Glutamatergic neuron (in vitro differentiated cells): ENCODE measurements around the gene BUB3. TPM values are rescaled to one million over a fixed set of nuclear protein-coding genes. Genes with fewer than 3 reads are reported as not detected.

ENCODE experiments used
- DNase-seq: peaks from one replicate; pipeline ENCODE4 v3.0.0; 2022
- H3K27ac Mint-ChIP-seq: one replicate; pipeline ENCODE4 v1.8.0; 2020; ENCODE audit warnings: mild to moderate bottlenecking, mixed read lengths, inconsistent platforms; ENCODE audit not compliant: unreplicated experiment
- H3K27me3 Mint-ChIP-seq: one replicate; pipeline ENCODE4 v1.8.0; 2020; ENCODE audit warnings: mild to moderate bottlenecking, moderate library complexity, mixed read lengths, inconsistent platforms; ENCODE audit not compliant: unreplicated experiment
- H3K36me3 Mint-ChIP-seq: one replicate; pipeline ENCODE4 v1.8.0; 2020; ENCODE audit warnings: mild to moderate bottlenecking, mixed read lengths, inconsistent platforms; ENCODE audit not compliant: unreplicated experiment
- H3K4me1 Mint-ChIP-seq: one replicate; pipeline ENCODE4 v1.8.0; 2020; ENCODE audit warnings: mild to moderate bottlenecking, low read depth, mixed read lengths, inconsistent platforms; ENCODE audit not compliant: unreplicated experiment
- H3K4me3 Mint-ChIP-seq: one replicate; pipeline ENCODE4 v1.8.0; 2020; ENCODE audit warnings: mild to moderate bottlenecking, mixed read lengths, inconsistent platforms; ENCODE audit not compliant: unreplicated experiment
- H3K9me3 Mint-ChIP-seq: one replicate; pipeline ENCODE4 v1.8.0; 2020; ENCODE audit warnings: mild to moderate bottlenecking, moderate library complexity, mixed read lengths, inconsistent platforms; ENCODE audit not compliant: unreplicated experiment
- total RNA-seq: library from RNA; stranded (reverse); fragmentation: NEBNext Ultra II Directional; extraction: Animal tissue kit (Norgen Biotek cat#: 25700); gene quantifications from one replicate; pipeline ENCODE4 v1.2.1, GENCODE V29; 2021; ENCODE audit not compliant: unreplicated experiment
- TF ChIP-seq, protein P1 (sequence below): fragments of 200-600 bp; sonication (generic); IDR thresholded peaks from one replicate; pipeline ENCODE4 v1.5.0; 2021; ENCODE audit not compliant: partially characterized antibody, unreplicated experiment

The BUB3 gene
- total RNA-seq, 1 donor from 2014 or later = 81.1 TPM

- Mint-ChIP-seq H3K27ac (no peak overlapping the region), H3K36me3 (no peaks in the 10 kb centered on the region), H3K9me3 (peaks cover 2% of the 10 kb centered on the region), H3K27me3 (peaks cover 21% of the 10 kb centered on the region), H3K4me3 (no peak overlapping the region), H3K4me1 (peaks cover 4% of the 10 kb centered on the region)
- DNase-seq = no peak
- TF ChIP-seq, protein P1, sequence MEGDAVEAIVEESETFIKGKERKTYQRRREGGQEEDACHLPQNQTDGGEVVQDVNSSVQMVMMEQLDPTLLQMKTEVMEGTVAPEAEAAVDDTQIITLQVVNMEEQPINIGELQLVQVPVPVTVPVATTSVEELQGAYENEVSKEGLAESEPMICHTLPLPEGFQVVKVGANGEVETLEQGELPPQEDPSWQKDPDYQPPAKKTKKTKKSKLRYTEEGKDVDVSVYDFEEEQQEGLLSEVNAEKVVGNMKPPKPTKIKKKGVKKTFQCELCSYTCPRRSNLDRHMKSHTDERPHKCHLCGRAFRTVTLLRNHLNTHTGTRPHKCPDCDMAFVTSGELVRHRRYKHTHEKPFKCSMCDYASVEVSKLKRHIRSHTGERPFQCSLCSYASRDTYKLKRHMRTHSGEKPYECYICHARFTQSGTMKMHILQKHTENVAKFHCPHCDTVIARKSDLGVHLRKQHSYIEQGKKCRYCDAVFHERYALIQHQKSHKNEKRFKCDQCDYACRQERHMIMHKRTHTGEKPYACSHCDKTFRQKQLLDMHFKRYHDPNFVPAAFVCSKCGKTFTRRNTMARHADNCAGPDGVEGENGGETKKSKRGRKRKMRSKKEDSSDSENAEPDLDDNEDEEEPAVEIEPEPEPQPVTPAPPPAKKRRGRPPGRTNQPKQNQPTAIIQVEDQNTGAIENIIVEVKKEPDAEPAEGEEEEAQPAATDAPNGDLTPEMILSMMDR = no peak
Measured at GRCh38 chr10:123129618-123130271, 24.5 kb upstream of the BUB3 start.

DNA sequence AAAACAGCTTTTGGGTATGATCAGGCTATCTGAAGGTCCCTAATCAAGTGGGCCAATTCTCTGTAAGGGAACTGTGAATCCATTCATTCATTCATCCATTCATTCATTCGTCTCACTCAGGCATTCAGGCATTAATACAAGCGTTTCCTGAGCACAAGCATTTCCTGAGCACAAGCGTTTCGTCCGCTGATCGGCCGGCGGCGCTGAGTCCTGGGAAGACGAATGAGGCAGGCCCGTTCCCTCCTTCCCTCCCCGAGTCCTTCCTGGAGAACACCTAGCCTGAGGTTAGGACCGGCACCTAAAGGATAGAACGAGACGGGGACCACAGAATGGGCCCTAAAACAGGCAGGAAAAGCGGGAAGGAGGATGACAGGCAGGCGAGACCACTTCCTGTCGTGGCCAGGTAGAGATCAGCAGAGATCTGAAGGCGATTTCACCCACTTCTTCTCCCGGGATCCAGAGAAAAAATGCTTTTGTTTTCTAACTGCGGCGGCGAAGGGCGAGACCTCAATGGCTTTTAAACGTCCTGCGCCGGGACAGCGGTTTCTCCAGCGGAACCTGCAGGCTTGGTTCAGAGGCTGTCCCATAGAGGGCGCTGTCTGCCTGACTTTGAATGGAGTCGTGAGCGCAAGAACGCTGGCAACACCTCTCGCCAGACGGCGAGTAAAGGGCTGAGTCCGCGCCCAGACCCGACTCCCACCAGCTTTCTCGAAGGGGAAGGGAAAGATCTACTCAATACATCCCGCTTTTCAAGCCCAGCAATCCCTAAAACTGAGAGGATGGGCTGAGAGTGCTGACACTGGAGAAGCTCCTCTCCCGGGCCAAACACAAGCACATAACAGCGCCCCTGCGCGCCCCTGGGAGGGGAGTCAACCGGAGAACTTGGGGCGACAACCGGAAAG is 21.4 kb upstream of the BUB3 start:
- TF ChIP-seq, protein P1 = peak; percentile 93
- Mint-ChIP-seq H3K27ac (no peak overlapping the region), H3K4me3 (peak overlapping the region; percentile 86), H3K4me1 (peaks cover 4% of the 10 kb centered on the region), H3K9me3 (peaks cover 4% of the 10 kb centered on the region), H3K36me3 (no peaks in the 10 kb centered on the region), H3K27me3 (peaks cover 27% of the 10 kb centered on the region)
- peak; percentile 94 for DNase-seq

DNA sequence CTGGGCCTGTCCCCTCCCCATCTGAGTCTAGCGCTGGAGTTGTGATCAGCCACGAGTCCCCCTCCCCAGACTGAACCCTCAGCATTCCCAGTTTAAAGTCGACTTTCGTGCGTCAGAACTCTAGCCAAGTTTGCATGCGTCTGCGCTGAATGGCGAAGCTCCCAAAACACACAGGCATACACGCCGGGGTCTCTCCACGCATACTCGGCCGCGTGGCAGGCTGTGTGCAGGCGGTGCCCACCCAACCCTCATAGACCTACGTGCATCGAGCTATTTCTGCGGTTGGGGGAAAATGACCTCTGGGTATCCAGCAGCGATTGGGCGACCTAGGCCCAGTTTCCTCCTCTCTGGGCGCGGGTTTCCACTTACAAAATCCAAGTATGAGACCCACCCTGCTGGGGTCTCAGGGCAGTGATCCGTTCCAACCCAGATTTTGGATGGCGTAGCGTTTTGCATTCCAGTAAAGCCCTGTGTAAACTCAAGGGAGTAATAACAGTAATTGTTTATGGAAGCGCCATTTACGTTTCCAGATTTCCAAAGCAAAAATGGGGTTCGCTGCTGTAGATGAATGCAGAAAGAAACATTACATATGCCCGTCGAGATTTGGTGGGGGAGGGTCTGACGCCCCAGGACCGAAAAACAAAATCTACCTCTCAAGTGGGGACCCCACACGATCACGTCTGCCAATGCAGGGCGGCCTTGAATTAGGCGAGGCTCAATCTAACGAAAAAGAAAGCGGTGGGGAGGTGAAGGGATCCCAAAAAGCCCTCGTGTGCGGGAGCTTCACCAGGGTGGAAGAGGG is 20.5 kb upstream of the BUB3 start:
- H3K4me1 Mint-ChIP-seq = peaks cover 4% of the 10 kb centered on the region
- no peak overlapping the region for H3K27ac Mint-ChIP-seq
- TF ChIP-seq, protein P1 = no peak
- H3K9me3 Mint-ChIP-seq = peaks cover 6% of the 10 kb centered on the region
- no peak for DNase-seq
- H3K36me3 Mint-ChIP-seq = no peaks in the 10 kb centered on the region
- H3K27me3 Mint-ChIP-seq = peaks cover 32% of the 10 kb centered on the region
- H3K4me3 Mint-ChIP-seq = peak overlapping the region; percentile 57

DNA sequence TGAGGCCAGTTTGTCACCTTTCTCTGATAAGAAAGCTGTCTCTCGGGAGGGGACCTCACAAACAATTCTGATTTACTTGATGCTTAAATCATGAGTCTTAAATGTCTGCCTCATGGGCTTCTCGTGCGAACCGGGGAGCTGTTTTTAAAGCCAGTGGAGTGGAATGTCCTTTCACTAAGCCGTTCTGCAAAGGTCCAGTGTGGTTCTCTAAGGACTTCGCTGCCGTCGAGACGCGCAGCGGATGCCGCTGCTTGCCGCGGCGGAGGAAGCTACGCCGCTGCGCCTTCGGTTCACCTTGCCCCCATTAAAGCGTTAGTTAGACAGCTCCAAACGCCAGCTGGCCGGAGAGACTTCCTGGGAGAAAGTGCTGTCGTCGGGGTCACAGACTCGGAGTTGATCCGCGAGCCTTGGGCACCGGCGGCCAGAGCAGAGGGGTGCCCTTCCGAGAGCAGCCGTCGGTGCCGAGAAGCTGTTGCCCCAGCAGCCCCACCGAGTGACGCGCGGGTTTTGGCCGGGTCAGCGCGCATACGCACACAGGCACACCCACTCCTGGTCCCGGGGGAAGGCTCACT is 19.8 kb upstream of the BUB3 start:
- H3K27ac Mint-ChIP-seq = no peak overlapping the region
- peak; percentile 40 for DNase-seq
- H3K9me3 Mint-ChIP-seq = peaks cover 8% of the 10 kb centered on the region
- peaks cover 35% of the 10 kb centered on the region for H3K27me3 Mint-ChIP-seq
- TF ChIP-seq, protein P1 = no peak
- H3K4me3 Mint-ChIP-seq = peak overlapping the region; percentile 57
- peaks cover 4% of the 10 kb centered on the region for H3K4me1 Mint-ChIP-seq
- no peaks in the 10 kb centered on the region for H3K36me3 Mint-ChIP-seq
